IPS DF 6.9 (cell line): ENCODE data around the gene CA5A.
"Not testable (repeated sequence)": the region's sequence is repeated elsewhere in the genome, so short reads cannot be mapped to it uniquely, and the experiment has no call there.

Source experiments
- DNase-seq: peaks from one replicate; pipeline ENCODE4 v3.0.0-alpha.2; 2013; ENCODE audit warnings: low read depth, low spot score
- H3K27ac ChIP-seq: one replicate; pipeline ENCODE4 v1.5.1; 2013; ENCODE audit warnings: low read length, control low read depth
- H3K27me3 ChIP-seq: 2 replicates; pipeline ENCODE4 v1.6.1; 2013; ENCODE audit warnings: mild to moderate bottlenecking, low read length; ENCODE audit not compliant: control insufficient read depth, insufficient read depth
- H3K36me3 ChIP-seq: 2 replicates; pipeline ENCODE4 v1.6.1; 2013; ENCODE audit warnings: low read length; ENCODE audit not compliant: control insufficient read depth, insufficient read depth
- H3K4me1 ChIP-seq: 2 replicates; pipeline ENCODE4 v1.6.1; 2013; ENCODE audit warnings: low read length; ENCODE audit not compliant: control insufficient read depth, insufficient read depth
- H3K4me3 ChIP-seq: 2 replicates; pipeline ENCODE4 v1.5.1; 2013; ENCODE audit warnings: mild to moderate bottlenecking, low read length
- H3K9me3 ChIP-seq: 2 replicates; pipeline ENCODE4 v1.6.1; 2013; ENCODE audit warnings: low read length, inconsistent platforms; ENCODE audit not compliant: control insufficient read depth, insufficient read depth
- WGBS: extraction: QIAGEN DNeasy Blood & Tissue Kit; methylation state at CpG from one replicate; pipeline ENCODE4 v1.1.7; 2013; ENCODE audit warnings: mixed read lengths, missing lambda C conversion rate; ENCODE audit not compliant: insufficient read length, insufficient coverage; 5-methylcytosine and 5-hydroxymethylcytosine counted together

Gene CA5A

DNA sequence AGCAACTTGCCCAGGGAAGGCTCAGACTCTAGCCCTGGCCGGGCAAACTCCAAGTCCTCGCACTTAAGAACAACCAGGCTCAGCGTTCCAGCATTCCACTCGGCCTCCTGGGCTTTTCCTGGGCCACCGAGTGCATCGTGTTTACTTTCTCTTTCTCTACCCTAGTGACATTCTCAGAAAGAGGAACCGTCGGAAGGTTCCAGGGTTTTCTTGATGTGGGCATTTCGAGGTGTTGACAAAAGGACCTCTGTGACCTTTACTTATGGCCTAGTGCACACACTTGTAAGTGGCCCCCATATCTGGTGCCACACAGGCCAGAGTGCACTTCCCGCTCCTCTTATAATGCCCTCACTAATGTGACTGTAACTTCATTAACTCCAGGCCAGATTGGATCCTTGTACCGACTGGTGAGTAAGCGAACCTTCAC is 11.8 kb upstream of the CA5A start:
- Histone ChIP-seq H3K27me3 (no peaks in the 10 kb centered on the region), H3K4me3 (no peak overlapping the region), H3K27ac (no peak overlapping the region), H3K9me3 (no peaks in the 10 kb centered on the region), H3K4me1 (peaks cover 6% of the 10 kb centered on the region; the same call in 1 of the 2 replicates), H3K36me3 (no peaks in the 10 kb centered on the region)
- no peak for DNase-seq
- no CpG with 5 or more reads among the region's 12 CpGs for WGBS

DNA sequence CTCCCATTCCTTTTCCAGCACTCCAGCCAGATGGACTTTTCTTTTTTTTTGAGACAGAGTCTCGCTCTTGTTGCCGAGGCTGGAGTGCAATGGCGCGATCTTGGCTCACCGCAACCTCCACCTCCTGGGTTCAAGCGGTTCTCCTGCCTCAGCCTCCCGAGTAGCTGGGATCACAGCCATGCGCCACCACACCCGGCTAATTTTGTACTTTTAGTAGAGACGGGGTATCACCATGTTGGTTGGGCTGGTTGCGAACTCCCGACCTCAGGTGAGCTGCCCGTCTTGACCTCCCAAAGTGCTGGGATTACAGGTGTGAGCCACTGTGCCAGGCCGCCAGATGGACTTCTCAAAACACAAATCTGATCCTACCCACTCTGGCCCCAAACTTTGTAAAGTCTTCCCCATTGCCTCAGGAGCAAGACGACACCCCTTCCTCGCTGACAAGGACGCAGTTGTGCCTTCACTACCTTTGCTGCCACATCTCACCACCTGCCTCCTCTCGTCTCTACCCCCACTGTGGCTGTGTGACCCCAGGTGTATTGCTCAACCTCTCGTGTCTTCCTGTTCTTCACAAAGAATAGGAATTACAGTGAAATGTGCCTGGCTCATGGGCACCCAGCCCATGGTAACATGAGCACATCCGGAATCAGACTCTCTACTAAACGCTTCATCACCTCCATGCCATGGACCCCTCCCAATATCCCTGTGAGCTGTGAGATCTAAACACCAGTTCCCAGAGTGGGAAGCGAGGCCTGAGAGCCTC is 11.2 kb upstream of the CA5A start:
- Histone ChIP-seq H3K9me3 (no peaks in the 10 kb centered on the region), H3K27me3 (no peaks in the 10 kb centered on the region), H3K27ac (no peak overlapping the region), H3K4me1 (peaks cover 6% of the 10 kb centered on the region; the same call in 1 of the 2 replicates), H3K36me3 (no peaks in the 10 kb centered on the region), H3K4me3 (no peak overlapping the region)
- DNase-seq: no peak
- WGBS: no CpG with 5 or more reads among the region's 22 CpGs

DNA sequence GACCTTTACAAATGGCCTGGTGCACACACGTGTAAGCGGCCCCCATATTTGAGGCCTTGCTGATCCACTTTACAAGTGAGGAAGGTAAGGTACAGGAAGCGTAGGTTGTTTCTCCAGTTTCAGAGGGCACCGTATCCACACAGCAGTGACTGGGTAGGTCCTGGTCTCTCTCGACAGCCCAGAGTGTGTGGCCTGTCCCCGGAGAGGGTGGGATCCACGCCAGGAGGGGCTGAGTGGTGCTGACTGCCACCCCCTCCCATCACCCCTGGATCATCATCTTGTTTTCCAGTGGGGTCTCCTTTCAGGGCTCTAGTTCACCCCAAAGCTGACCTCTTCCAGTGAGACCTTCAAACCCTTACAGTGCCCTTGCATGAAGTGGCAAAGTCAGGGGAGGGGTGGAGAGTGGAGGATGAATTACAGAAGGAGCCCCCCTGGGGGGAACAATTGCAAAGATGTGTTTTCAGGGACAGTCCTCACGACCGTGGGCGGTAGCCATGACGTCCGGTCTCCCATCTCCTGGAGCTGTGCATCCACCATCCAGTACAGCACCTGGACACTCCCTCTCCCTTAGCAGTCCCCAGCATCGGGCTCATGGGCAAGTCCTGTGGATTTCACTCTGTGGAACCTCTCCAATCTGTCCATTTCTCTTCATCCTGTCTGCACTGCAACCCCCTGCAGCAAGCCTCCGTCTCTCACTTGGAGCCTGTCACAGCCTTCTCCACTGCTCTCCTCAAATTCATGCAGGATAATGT is 10.4 kb upstream of the CA5A start:
- no peaks in the 10 kb centered on the region for H3K27me3 ChIP-seq
- peaks cover 6% of the 10 kb centered on the region; the same call in 1 of the 2 replicates for H3K4me1 ChIP-seq
- H3K36me3 ChIP-seq: no peaks in the 10 kb centered on the region
- DNase-seq: no peak
- WGBS: no CpG with 5 or more reads among the region's 14 CpGs
- no peak overlapping the region for H3K27ac ChIP-seq
- no peaks in the 10 kb centered on the region for H3K9me3 ChIP-seq
- no peak overlapping the region for H3K4me3 ChIP-seq

DNA sequence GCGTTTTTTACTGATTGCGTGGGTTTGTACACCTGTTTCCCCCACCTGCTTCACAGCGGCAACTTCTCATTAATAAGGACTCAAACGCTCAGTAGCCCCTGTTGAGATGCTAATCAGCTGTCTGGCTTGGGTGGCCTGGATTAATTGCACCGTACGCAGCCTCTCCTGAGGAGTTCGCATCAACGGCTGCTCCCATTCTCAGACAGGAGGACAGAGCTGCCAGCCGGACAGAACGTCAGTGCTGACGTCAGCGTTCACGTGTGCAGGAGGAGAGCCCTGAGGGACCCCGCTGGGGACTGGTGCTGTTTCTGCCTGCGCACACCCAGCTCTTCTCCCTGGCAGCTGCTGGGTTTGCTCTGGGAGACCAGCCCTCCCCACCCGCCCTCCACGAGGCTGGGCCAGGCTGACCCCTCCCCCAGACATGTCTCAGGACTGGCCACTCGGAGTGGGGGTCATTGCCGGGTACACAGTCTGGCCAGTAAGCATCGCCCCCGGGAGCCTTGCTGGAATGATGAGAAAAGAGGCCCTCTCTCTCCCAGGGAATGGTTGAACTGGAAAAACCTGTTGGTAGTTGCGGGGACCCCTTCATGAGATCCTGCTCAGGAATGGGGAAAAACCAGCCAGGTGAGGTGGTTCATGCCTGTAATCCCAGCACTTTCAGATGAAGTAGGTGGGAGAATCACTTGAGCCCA is 9.2 kb upstream of the CA5A start:
- Histone ChIP-seq H3K9me3 (no peaks in the 10 kb centered on the region), H3K27me3 (no peaks in the 10 kb centered on the region), H3K36me3 (no peaks in the 10 kb centered on the region), H3K4me3 (no peak overlapping the region), H3K4me1 (peaks cover 6% of the 10 kb centered on the region; the same call in 1 of the 2 replicates), H3K27ac (no peak overlapping the region)
- no peak for DNase-seq
- no CpG with 5 or more reads among the region's 22 CpGs for WGBS

DNA sequence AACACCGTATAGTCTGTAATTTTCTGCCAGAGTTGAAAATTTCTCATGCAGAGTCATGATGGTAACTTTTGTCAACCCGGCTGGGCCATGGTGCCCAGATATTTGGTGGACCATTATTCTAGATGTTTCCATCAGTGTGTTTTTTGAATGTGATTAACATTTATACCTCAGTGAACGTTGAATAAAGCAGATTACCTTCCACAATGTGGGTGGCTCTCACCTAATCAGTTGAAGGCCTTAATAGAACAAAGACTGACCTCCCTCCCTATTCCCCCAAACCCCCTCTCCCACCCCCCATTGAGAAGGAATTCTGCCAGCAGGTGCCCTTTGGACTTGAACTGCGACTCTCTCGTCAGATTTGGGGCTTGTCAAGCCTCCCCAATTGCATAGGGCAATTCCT is 6.4 kb upstream of the CA5A start:
- DNase-seq: no peak
- H3K4me1 ChIP-seq: peaks cover 6% of the 10 kb centered on the region; the same call in 1 of the 2 replicates
- no peak overlapping the region for H3K27ac ChIP-seq
- H3K9me3 ChIP-seq: no peaks in the 10 kb centered on the region
- no peaks in the 10 kb centered on the region for H3K36me3 ChIP-seq
- WGBS: no CpG with 5 or more reads among the region's 5 CpGs
- no peaks in the 10 kb centered on the region for H3K27me3 ChIP-seq
- H3K4me3 ChIP-seq: no peak overlapping the region

DNA sequence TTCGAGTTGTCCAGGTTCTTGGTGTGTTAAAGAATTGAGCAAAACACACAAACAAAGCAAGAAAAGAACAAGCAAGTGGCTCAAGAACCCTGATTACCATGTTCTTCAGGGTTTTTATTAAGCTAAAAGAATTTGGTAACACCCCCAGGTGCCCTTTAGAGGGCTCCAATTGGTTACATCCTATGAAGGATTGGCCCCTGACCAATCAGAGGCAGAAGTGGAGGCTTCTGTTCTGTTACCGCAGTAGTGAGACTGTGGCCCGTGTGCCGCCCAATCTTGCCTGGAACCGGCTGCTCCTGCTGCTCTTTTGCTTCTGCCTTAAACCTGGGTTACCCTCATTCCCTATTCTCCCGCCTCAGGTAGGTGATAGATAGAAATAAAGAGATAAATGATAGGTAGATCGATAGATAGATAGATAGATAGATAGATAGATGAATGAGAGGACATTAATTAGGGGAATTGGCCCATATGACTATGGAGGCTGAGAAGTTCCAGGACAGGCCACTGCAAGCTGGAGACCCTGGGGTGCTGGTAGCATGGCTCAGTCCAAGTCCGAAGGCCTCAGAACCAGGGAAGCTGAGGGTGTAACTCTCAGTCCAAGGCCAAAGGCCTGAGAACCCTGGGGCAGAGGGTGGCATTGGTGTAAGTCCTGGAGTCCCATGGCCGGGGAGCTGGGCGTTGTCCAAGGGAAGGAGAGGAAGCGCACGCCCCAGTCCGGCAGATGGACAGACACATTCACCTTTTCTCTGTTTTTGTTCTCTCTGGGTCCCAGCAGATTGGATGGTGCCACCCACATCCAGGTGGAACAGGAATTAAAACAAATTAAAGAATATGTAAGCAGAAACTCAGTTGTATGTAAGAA is 3.5 kb upstream of the CA5A start:
- no peaks in the 10 kb centered on the region for H3K4me1 ChIP-seq
- no peaks in the 10 kb centered on the region for H3K36me3 ChIP-seq
- H3K9me3 ChIP-seq: no peaks in the 10 kb centered on the region
- DNase-seq: no peak
- 100% methylated on average over 1 of the region's 13 CpGs for WGBS
- no peaks in the 10 kb centered on the region for H3K27me3 ChIP-seq
- no peak overlapping the region for H3K4me3 ChIP-seq
- no peak overlapping the region for H3K27ac ChIP-seq

DNA sequence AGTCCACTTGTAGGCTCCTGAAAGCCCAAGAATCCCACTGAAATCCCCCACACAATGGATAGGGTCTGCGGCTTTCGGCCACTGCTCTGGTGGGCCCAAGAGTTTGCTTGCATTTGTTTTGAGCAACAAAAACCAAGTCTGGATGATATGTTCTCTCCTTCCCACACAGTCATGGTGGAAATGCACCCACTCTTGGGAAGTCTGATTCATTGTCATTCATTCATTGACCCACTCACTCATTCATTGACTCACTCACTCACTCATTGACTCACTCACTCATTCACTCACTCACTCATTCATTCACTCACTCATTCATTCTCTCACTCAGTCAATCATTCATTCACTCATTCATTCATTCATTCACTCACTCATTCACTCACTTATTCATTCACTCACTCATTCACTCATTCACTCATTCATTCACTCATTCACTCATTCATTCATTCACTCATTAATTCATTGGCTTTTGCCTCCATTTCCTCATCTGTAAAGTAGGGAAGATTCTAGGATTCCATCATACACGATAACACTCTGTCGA is 2.2 kb upstream of the CA5A start:
- DNase-seq: no peak
- Histone ChIP-seq H3K4me1 (no peaks in the 10 kb centered on the region), H3K36me3 (no peaks in the 10 kb centered on the region), H3K4me3 (no peak overlapping the region), H3K27ac (no peak overlapping the region), H3K27me3 (no peaks in the 10 kb centered on the region), H3K9me3 (no peaks in the 10 kb centered on the region)
- WGBS: no CpG with 5 or more reads among the region's 4 CpGs

DNA sequence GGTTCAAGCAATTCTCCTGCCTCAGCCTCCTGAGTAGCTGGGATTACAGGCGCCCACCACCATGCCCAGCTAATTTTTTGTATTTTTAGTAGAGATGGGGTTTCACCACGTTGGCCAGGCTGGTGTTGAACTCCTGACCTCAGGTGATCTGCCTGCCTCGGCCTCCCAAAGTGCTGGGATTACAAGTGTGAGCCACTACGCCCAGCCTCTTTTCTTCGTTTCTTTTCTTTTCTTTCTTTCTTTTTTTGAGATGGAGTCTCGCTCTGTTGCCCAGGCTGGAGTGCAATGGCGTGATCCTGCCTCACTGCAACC is 858 bp upstream of the CA5A start:
- not testable (repeated sequence) for H3K27ac ChIP-seq, H3K36me3 ChIP-seq, DNase-seq, H3K4me1 ChIP-seq, H3K9me3 ChIP-seq, H3K27me3 ChIP-seq, H3K4me3 ChIP-seq
- no CpG with 5 or more reads among the region's 7 CpGs for WGBS

DNA sequence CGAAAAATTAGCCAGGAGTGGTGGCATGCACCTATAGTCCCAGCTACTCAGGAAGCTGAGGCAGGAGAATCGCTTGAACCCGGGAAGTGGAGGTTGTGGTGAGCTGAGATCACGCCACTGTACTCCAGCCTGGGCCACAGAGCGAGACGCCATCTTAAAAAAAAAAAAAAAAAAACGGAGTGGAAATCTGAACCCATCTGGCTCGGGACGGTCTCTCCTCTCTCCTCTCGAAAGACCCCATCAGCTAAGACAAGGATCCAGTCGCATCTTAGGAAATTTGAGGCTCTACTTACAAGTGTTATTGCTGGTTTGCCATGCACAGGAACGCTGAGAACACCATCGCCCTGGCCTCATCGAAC is 334 bp downstream of the CA5A start:
- not testable (repeated sequence) for H3K4me3 ChIP-seq, H3K4me1 ChIP-seq, H3K27me3 ChIP-seq, DNase-seq, H3K27ac ChIP-seq, H3K9me3 ChIP-seq, H3K36me3 ChIP-seq
- no CpG with 5 or more reads among the region's 14 CpGs for WGBS
